Measurements from ENCODE around the gene WNT4. TPM values are rescaled to one million over a fixed set of nuclear protein-coding genes. Genes with fewer than 3 reads are reported as not detected.

The WNT4 gene
- total and polyA plus RNA-seq, 8 donors, result 0.69 to 17.6 (median 4.0) TPM

DNA sequence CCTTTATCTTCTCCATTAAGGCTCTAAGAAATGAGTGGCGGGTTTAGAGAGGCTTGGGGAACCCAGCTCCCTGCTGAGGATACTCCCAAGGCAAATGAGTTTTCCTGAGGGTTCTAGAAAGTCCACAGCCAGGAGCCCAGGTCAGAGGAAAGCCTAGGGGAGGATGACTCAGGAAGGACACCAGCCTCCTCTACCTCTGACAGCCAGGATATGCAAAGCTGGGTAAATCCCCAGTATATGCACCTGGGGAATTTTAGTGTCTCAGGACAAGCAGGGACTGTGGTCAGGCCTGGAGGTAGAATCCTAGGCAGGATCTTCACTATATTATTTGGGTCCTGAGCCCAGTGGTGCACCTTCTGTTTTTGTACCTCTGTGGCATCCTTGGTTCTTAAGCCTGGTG, 23.5 kb upstream of the WNT4 start:
- DNase-seq (no peak), FAIRE-seq (no peak), ATAC-seq (no peak)
- TF ChIP-seq, protein P1, sequence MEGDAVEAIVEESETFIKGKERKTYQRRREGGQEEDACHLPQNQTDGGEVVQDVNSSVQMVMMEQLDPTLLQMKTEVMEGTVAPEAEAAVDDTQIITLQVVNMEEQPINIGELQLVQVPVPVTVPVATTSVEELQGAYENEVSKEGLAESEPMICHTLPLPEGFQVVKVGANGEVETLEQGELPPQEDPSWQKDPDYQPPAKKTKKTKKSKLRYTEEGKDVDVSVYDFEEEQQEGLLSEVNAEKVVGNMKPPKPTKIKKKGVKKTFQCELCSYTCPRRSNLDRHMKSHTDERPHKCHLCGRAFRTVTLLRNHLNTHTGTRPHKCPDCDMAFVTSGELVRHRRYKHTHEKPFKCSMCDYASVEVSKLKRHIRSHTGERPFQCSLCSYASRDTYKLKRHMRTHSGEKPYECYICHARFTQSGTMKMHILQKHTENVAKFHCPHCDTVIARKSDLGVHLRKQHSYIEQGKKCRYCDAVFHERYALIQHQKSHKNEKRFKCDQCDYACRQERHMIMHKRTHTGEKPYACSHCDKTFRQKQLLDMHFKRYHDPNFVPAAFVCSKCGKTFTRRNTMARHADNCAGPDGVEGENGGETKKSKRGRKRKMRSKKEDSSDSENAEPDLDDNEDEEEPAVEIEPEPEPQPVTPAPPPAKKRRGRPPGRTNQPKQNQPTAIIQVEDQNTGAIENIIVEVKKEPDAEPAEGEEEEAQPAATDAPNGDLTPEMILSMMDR (IDR thresholded peaks at IDR 0.05), result no peak
- Histone ChIP-seq H3K9me3 (no peaks in the 10 kb centered on the region), H3K27ac (no peak overlapping the region), H3K4me1 (no peaks in the 10 kb centered on the region), H3K36me3 (no peaks in the 10 kb centered on the region), H3K27me3 (no peaks in the 10 kb centered on the region), H3K4me3 (no peak overlapping the region)
- 87 to 88% methylated on average over 1 of the region's 1 CpG for WGBS, 2 donors
- intact Hi-C loops (cut with DNase I), result no loop called here

DNA sequence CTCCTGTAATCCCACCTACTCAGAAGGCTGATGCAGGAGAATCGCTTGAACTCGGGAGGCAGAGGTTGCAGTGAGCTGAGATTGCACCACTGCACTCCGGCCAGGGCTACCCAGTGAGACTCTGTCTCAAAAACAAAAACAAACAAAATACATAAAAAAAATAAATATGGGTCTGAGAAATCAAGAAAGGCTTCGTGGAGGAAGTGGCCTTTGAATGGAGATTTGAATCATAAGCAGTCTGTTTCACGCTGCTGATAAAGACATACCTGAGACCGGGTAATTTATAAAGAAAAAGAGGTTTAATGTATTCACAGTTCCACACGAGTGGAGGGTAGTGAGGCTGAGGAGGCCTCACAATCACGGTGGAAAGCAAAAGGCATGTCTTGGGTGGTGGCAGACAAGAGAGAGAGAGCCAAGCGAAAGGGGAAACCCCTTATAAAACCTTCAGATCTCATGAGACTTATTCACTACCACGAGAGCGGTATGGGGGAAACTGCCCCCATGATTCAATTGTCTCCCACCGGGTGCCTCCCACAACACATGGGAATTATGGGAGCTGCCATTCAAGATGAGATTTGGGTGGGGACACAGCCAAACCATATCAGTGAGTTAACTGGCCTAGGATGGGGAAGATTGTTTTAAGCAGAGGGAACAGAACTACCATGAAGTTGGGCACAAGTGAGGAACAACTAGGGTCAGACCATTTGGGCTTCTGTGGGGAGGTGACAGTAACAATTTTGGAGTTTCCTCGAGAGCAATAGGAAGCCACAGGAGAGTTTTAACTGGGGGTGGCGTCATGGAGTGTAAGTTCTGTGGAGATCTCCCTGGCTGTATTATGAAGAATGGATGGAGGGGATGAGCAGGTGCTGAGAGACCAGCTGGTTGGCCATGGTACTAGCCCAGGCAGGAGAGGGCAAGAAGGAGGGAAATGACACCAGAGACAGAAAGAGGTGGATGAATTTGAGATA, 22.2 kb upstream of the WNT4 start:
- WGBS, 2 donors, result 84 to 88% methylated on average over 14 of the region's 14 CpGs
- H3K27me3 ChIP-seq, result no peaks in the 10 kb centered on the region
- H3K36me3 ChIP-seq, result no peaks in the 10 kb centered on the region
- no peak overlapping the region for H3K4me3 ChIP-seq
- FAIRE-seq (no peak), ATAC-seq (no peak), DNase-seq (no peak)
- H3K4me1 ChIP-seq, result no peaks in the 10 kb centered on the region
- TF ChIP-seq, protein P1 (IDR thresholded peaks at IDR 0.05), result no peak
- no peaks in the 10 kb centered on the region for H3K9me3 ChIP-seq
- H3K27ac ChIP-seq, result no peak overlapping the region
- intact Hi-C loops (cut with DNase I), result no loop called here

DNA sequence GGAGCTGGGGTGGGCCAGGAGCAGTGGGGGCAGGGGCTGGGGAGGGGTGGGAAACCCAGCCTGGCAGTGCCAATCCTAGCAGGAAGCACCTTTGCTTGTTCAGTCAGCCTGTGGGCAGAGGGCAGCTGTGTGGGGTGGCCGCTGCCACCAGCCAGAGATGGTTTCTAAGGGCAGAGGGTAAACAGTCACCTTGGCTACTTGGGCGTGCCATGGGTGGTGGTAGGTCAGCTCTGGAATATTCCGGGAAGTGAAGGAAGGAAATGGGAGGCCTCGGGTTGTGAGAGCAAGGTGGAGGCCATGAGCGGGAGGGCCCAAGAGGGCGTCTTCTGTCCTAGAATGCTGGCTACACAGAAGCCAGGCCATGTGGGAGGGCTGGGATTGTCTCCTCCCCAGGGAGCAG, 20.7 kb upstream of the WNT4 start:
- DNase-seq (no peak), ATAC-seq (peak in 2 of 4 donors; percentile 18 to 46), FAIRE-seq (no peak)
- no peaks in the 10 kb centered on the region for H3K27me3 ChIP-seq
- intact Hi-C loops (cut with DNase I), result no loop called here
- WGBS, 2 donors, result 89 to 92% methylated on average over 6 of the region's 6 CpGs
- TF ChIP-seq, protein P1 (IDR thresholded peaks at IDR 0.05), result no peak
- no peak overlapping the region for H3K4me3 ChIP-seq
- H3K36me3 ChIP-seq, result no peaks in the 10 kb centered on the region
- H3K4me1 ChIP-seq, result no peaks in the 10 kb centered on the region
- H3K9me3 ChIP-seq, result no peaks in the 10 kb centered on the region
- no peak overlapping the region for H3K27ac ChIP-seq

DNA sequence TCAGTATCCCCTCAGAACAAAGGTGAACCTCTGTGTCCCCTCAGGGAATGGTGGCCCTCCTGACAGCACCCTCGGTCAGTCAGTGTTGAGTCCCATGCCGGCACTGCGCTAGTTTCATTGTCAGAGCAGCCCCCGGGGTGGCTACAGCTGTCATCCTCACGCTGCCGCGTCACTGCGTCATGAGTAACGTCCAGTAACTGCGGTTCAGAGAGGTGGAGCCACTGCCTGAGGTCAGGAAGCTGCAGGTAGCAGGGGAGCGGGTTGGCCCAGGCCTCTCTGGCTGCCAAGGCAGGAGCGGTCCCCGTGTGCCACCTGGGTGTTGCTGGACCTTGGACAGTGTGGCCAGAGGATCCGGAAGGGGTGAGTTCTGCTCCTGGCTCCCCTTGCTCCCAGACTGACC, 20.2 kb upstream of the WNT4 start:
- intact Hi-C loops (cut with DNase I), result no loop called here
- no peaks in the 10 kb centered on the region for H3K36me3 ChIP-seq
- no peaks in the 10 kb centered on the region for H3K9me3 ChIP-seq
- no peaks in the 10 kb centered on the region for H3K4me1 ChIP-seq
- no peak overlapping the region for H3K27ac ChIP-seq
- FAIRE-seq (no peak), ATAC-seq (peak in 2 of 4 donors; percentile 8 to 18), DNase-seq (no peak)
- H3K27me3 ChIP-seq, result no peaks in the 10 kb centered on the region
- WGBS, 2 donors, result 80 to 86% methylated on average over 14 of the region's 14 CpGs
- TF ChIP-seq, protein P1 (IDR thresholded peaks at IDR 0.05), result no peak
- H3K4me3 ChIP-seq, result no peak overlapping the region

DNA sequence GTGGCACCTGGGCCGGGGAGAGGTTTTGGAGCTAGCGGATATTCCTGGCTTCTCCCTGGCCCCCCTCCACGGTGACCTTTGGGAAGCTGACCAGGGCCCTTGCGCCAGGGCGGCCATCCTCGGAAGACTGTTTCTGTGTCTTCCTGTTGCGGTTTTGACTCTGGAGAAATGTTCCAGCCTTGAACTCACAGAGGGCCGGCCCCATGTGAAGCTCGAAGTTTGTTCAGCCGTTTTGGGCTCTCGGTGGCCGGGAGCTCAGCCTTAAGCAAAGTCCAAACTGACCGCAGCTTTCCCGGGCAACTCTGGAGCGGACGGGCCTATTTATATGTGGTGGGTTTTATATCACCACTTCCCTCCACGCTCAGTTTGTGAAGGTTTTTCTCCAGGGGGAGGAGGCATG, 17.0 kb upstream of the WNT4 start:
- TF ChIP-seq, protein P1 (IDR thresholded peaks at IDR 0.05), result no peak
- ATAC-seq, result no peak

More for the DNA sequence above, 17.0 kb upstream of the WNT4 start:
- no peak for DNase-seq
- no peak overlapping the region for H3K27ac ChIP-seq
- H3K36me3 ChIP-seq, result no peaks in the 10 kb centered on the region
- no peaks in the 10 kb centered on the region for H3K9me3 ChIP-seq
- intact Hi-C loops (cut with DNase I), result no loop called here
- 87% methylated on average over 17 of the region's 17 CpGs for WGBS, 2 donors
- no peaks in the 10 kb centered on the region for H3K4me1 ChIP-seq
- no peak for FAIRE-seq
- no peak overlapping the region for H3K4me3 ChIP-seq
- no peaks in the 10 kb centered on the region for H3K27me3 ChIP-seq
